NCI-H2029 (cell line): ENCODE results near the gene APC2.
"Not testable (repeated sequence)": the region's sequence is repeated elsewhere in the genome, so short reads cannot be mapped to it uniquely, and the experiment has no call there.

Experiments
- DNase-seq: peaks from one replicate; lab custom pipeline; 2025; lab: John Stamatoyannopoulos, UW

APC2 gene

DNA sequence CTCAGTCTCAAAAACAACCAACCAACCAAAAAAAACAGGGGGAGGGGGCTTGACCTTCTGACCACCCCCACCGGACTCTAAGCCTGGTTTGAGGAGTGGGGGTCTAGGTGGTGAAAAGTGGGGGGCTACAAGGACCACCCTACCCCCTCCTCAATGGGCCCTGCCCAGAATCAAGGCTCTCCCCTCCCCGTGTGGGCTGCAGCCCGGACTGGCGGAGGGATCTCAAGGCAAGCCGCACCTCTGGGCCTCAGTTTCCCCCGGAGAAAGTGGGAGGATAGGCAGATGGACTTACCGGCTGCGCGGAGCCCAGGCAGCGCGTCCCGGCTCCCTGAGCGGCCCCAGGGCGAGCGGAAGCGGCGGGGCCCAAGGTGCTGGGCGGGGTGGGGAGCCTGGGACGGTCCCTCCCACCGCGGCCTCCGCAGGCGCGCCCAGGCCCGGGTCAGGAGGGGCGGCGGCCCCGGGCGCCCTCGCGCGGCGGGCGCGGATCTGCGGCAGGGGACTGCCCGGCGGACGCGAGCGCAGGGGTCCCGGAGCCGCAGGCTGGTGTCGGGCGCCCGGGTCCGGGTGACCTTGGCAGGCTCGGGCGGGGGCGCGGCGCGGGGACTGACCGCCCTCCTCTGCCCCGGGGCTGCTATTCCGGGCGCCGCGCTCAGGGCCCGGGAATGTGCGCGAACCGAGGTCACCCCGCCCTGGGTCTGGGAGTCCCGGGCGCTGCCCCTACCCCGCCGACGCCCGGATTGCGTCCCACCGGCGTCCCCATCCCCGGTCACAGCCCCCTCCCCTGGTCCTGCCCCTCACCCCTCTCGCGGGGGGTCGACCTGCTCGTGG, 63.0 kb downstream of the APC2 start, which contains the start of gene ADAMTSL5:
Gene ADAMTSL5, minus strand, starts transcription at position 349 of the 828 bp plus-strand sequence. CDS start 2,076 bp downstream, outside the sequence.
- no peak for DNase-seq

DNA sequence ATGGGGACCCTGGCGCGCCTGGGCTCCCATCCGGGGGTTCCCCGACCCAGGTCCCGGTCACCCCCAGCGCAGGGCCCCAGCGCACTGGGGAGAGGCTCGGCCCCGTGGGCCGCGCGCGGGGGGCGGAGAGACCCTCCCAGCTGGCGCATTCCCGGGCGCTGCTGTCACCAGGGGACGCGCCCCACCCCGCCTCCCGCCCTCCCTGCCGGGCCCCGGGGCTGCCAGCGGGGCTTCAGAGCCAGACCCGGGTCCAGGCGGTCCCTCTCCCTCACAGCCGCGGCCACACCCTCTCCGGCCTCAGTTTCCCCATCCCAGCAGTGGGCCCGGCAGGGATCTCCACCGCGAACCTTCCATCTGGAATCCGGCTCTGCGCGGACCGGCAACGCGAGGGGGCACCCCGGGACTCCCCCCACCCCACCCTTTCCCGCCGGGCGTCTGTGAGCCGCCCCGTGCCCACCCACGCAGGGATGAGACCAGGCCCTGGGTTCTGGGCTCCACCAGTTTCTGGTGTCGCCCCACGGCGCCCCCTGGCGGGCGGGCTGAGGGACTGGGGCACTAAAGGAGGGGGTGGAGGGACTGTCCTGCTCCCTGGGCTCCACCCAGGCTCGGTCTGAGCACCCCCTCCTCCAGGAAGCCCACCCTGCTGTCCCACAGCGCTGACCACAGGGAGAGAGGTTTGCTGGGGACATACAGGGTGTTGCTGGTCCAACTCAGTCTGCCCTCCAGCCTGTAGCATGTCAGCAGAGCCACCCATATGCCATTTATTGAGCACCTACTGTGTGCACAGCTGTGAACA, 63.8 kb downstream of the APC2 start:
- DNase-seq: no peak

DNA sequence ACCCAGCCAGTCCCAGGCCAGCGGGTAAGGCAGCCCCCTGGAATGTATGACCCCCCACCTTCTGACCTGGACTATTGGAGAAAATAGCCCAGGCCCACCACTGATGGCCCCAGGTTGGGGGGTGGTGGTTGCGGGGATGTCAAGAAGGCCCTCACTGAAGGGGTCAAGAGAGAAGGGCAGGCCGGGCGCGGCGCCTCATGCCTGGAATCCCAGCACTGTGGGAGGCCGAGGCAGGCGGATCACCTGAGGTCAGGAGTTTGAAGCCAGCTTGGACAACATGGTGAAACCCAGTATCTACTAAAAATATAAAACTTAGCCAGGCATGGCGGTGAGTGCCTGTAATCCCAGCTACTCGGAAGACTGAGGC, 64.4 kb downstream of the APC2 start:
- DNase-seq: no peak

DNA sequence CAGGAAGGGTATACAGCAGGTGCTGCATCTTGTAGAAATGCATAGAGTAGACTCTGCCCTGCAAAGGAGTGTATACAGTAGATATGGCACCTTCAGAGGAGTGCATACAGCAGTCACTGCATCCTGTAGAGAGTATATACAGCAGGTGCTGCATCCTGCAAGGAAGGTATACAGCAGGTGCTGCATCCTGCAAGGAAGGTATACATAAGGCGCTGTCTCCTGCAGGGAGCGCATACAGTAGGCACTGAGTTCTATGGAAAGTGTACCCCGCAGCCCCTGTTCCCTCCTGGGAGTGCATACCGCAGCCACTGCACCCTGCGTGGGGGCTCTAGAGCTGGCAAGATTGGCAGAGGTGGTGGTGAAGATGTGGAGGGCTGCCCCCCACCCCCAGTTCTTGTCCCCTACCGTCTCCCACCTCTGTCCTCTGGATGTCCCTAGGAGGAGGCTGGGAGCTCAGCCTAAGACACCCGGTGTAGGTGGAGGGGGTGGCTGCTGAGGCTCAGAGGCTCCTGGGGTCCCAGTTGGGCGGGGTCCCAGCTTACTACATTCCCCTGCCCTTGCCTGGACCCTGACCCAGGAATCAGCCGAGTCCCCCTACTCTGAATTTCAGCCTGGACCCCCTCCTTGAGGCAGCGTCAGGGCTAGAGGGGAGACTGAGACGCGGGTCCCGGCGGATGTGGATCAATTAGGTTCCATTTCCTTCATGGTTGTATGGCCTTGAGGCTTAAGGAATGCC, 65.2 kb downstream of the APC2 start:
- no peak for DNase-seq

DNA sequence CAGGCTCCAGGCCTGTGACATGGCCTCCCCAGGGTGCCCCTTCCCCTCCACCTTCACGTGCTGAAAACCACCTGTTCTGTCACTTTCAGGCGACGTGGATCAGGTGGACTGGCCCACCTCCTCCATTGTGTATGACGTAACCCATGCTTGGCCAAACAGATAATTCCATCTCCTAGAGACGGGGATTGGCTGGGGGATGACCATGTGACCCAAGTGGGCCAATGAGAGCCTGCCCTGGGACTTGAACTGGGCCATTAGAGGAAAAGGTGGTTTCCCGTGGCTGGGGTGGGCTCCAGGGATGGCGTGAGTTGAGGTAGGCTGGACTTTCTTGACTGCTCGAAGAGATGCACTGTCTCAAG, 66.5 kb downstream of the APC2 start:
- DNase-seq: no peak

DNA sequence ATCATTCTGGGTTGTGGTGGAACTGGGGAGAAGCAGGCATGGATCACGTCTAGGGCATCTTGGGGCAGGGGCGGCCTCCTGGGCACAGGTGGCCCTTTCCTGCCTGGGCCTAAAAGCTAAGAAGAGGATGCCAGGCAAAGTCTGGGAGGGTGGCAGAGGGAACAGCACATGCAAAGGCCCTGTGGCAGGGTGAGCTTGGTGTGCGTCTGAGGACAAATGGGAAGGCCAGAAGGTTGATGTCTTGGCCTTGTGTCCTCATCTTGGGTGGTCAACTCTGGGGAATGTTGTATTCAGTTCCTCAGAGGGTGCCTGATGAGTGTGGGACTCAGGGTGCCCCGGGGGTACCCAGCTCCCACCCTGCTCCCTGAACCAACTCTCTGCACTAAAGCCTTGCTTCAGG, 68.5 kb downstream of the APC2 start:
- no peak for DNase-seq

DNA sequence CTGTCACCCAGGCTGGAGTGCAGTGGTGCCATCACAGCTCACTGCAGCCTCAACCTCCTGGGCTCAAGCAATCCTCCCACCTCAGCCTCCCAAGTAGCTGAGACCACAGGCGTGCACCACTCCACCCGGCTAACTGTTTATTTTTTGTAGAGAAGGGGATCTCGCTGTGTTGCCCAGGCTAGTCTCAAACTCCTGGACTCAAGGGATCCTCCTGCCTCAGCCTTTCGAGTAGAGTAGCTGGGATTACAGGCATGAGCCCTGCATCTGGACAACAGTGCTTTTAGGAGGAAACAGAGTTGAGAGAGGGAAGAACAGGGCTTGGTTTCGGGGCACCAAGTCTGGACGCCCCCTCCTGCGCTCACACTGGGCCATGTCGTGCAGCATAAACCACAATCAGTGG, 69.9 kb downstream of the APC2 start:
- DNase-seq: not testable (repeated sequence)

DNA sequence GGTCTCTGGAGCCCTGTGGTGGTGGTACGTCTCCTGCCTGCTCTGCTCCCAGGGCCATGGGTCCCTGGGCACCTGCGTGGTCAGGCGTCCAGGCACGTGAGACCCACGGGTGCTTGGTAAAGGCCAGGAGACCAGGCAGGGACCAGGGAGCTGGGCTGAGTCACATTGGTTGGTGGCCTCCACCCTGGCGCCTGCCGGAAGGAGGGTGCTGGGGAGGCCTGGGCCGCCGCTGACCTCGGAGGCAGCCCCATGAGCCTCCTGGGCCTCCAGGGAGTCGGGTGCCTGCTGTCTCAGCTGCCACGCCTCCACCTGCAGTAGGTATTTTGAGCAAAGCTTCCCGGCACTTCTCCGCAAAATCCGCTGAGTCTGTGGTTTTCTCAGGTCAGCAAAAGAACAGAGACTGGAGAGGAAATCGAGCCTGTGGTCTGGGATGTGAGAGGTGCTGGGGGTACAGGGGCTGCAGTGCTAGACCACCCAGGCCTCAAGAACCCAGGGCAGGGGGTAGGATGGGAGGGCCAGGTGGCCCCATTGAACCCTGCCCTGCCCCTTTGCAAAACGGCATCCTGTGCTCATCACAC, 70.4 kb downstream of the APC2 start:
- DNase-seq: no peak

DNA sequence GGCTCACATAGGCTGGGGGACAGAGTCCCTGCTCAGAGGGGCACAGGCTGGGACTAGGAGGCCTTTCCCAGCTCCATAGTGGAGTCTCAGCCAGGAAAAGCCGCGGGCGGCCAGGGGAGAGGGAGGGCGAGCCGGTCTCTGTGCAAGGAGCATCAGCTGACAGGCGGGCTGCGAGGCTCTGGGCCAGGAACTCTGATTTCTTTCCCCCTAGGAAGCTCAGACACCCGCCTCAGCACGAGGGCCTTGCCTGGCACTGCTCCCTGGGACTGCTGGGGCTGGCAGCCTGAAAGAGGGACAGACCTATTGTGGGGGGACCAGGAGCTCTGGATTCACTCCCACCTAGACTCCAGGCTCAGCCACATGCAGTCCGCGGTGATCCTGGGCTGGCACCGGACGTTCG, 71.7 kb downstream of the APC2 start:
- no peak for DNase-seq

DNA sequence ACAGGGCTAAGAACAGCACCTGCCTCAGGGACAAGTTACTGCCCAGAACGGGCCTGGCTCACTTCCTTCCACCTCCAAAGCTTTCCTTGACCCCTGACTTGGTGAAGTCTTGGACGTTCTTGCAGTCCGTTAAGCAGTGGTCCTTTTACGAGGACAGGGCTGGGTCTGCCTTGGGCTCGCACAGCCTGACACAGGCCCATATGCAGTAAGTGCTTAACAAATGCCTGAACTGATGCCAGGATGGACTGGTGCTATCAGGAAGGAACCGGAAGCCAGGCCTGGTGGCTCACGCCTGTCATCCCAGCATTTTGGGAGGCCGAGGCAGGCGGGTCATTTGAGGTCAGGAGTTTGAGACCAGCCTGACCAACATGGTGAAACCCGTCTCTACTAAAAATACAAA, 72.1 kb downstream of the APC2 start:
- DNase-seq: no peak

DNA sequence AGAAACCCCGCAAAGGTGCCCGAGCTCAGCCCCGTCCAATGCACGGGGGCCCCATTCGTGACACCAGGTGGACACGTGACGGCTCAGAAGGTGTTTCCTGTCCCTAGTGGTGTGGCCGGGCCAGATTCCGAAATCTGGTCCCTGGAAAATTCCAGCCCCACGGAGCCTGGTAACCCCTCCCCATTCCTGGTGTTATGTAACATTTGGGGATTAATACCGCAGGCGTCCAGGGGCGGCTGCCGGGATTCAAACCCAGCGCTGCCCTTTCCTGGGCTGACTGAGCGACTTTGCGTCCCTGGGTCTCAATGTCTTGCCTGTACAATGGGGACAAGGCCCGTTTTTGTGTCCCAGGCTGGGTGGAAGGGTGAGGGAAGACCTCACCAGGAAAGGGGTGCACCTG, 72.9 kb downstream of the APC2 start:
- DNase-seq: no peak
